ENCODE data around the gene PREX1.

Gene PREX1

DNA sequence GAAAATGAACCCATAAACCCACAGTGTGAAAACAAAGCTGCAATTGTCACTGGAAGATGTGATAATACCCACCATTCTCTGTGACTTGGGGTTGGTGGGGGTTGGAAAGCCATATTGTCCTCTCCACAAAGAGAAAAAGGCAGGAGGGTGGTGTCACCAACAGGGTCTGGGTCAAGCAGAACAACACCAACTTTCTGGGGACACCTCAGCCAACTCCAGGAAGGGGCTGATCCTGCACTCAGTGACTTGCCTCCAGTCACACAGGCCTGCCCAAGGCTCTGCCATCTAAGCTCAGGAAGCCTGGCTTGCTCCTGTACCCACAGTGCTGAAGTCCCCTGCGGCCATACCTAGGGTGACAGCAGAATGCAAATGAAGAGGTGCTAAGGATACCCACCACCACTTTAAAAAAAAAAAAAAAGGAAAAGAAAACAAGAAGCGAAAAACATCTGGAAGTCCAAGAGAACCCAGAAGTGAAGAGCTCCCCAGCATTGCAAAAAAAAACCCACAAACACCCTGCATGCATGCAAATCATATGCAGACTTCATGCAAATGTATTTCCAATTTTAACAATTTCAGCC is 110.6 kb downstream of the PREX1 start:
- DNase-seq (ENCODE audit: low spot score) = peak; percentile 63

- no peak for DNase-seq (ENCODE audit: low spot score)
Measured at GRCh38 chr20:48716541-48716940, 111.3 kb downstream of the PREX1 start.

DNA sequence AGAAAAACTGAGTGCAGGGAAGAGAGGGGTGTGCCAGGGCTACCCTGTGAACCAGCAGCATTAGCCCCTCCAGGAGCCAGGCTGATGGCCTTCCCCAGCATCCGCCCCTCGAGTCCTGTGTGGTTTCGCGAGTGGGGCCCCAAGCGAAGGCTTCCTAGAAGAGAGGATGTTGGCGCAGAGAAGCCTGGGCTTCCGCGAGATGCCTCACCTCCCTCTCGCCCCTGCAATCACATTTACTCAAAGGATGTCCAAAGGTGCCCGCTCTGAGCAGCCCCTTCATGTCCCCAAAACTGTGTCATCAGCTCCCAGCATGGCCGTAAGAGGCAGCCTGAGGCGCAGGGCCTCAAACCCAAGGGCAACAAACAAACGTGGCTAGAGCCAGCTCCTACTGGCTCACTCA is 111.7 kb downstream of the PREX1 start:
- no peak for DNase-seq (ENCODE audit: low spot score)

DNA sequence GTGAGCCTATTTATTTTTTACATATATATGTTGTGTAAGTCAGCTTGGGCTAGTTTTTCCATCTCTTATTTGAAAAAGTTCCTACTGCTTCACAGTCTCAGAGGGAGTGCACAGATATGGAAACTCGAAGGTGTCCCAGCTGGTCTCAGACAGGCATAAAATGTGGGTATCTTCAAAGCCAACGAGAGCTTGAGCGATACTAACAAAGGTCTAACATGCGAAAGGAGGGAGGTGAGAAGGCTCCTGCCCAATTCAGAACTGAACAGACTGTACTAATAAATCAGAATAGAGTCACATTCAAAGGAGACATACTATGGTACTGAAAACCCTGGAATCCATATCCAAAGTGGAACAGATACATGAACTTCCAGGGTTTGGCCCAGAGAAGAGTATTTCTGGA is 113.0 kb downstream of the PREX1 start:
- DNase-seq (ENCODE audit: low spot score) = no peak

- DNase-seq (ENCODE audit: low spot score) = no peak
Measured at GRCh38 chr20:48711696-48712464, 115.9 kb downstream of the PREX1 start.

GRCh38 chr20:48711044-48711428 is 116.8 kb downstream of the PREX1 start:
- DNase-seq (ENCODE audit: low spot score) = no peak

- DNase-seq (ENCODE audit: low spot score) = no peak
Measured at GRCh38 chr20:48710341-48711043, 117.3 kb downstream of the PREX1 start.

DNA sequence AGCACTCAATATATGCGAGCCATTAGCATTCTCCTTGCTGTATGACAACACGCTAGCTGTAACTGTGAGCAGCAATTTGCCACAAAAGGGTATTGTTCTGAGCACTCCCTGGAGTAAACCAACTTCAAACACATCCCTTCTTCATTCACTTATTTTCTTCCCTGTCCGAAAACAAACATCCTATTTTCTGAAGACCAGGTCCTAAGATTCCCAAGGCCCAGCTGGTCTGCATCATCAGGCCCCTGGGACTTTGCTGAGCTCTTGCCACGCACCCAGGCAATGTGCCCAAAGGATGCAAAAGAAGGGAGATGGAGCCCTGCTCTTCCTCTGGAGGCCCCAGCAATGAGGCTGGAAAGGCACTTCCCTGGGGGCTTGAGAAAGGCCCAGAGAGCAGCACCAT is 118.1 kb downstream of the PREX1 start:
- DNase-seq (ENCODE audit: low spot score) = peak; percentile 74

- DNase-seq (ENCODE audit: low spot score) = no peak
Measured at GRCh38 chr20:48709058-48709691, 118.6 kb downstream of the PREX1 start.

DNA sequence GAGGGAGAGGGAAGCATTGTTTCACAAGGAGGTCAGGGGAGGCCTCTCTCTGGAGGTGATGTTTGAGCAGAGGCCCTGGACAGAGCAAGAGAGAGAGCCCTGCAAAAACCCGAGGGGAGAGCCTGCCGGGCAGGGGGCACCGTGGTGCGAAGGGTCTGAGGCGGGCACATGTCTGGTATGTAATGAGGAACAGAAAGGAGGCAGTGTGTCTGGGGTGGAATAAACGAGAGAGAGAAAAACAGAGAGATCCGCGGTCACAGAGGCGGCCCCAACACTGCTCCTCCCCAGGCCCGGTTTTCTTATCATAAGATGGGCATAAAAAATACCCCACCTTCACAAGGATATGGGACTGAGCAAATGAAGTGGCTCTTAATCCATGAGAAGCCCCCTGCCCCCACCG is 119.2 kb downstream of the PREX1 start:
- DNase-seq (ENCODE audit: low spot score) = no peak

GRCh38 chr20:48708116-48708515 is 119.7 kb downstream of the PREX1 start:
- DNase-seq (ENCODE audit: low spot score) = no peak

DNA sequence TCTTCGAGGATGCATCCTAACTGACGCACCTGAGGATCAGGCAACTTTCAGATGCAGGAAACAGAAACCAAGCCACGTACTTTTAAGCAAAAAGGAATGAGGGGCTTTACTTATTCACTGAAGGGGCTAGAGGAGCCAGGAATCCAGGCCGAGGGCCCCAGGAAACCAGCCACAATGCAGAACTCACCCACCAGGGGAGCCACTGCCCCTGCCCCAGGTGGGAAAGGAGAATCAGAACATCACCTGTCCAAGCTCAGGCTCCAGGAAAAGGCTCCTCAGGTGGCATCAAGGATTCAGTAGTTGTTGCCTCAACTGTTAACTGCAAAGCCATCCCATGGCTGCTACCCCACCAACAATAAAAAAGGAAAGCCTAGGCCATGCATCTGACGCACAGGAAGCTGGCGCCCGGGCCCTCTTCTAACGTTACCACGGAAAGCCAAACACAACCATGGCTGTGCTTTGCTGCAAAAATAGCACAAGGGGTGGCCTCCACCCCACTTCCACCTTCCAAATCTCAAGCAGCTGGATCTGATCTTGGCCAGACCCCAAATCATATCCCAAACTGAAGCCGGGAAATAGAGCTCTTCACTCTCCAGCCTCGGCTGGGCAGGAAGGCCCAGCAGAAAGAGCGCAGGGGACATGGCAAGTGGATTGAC is 121.0 kb downstream of the PREX1 start:
- DNase-seq (ENCODE audit: low spot score) = no peak

- DNase-seq (ENCODE audit: low spot score) = no peak
Measured at GRCh38 chr20:48706116-48706656, 121.6 kb downstream of the PREX1 start.

- no peak for DNase-seq (ENCODE audit: low spot score)
Measured at GRCh38 chr20:48705240-48706115, 122.3 kb downstream of the PREX1 start.

- DNase-seq (ENCODE audit: low spot score) = no peak
Measured at GRCh38 chr20:48704761-48705160, 123.0 kb downstream of the PREX1 start.

DNA sequence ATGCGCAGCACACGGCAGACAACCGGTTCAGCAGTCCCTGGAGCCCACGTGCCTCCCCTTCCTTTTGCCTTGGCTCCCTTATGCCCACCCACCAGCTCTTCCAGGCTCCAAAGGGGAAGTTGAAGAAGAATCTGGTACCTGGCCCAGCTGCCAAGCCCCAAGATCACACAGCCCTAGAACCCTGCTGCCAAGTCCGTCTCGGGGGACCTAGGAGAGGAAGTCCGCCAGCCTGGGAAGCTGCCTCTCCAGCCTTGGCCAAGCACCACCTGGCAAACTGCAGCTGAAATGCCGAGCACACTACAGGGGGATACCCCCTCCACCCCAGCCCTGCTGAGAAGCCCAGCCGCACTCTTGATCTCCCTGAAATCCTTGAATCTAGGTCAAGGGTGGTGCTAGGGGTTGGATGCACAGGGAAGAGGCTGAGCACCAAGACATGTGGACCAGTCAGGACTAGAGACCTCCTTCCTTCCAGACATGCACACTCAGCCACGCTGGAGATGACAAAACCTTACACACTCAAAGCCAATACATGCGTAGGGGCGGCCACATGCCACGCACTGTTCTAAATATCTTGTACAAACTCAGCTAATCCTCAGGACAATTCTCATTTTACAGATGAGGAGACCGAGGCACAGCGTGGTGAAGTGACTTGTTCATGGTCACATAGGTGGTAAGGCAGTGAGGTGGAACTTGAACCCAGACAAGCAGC is 124.1 kb downstream of the PREX1 start:
- peak; percentile 69 for DNase-seq (ENCODE audit: low spot score)

DNA sequence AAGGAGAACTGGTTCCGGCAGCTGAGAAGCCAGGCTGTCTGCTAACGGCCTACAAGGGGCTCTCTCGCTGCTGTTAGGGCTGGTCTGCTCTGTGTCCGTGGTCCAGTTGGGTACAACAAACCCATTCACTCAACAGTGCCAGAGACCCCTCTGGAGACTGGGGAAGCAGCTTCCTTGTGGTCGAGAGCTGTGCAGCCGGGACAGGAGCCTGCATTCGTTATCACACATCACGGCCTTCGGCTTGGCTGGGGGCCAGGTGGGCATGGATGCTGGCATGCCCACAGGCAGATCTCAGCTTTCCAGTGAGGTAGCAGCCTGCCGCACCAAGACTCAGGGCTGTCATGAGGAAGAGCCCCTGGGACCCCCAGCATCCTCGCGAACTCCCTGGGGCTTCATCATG is 124.7 kb downstream of the PREX1 start:
- DNase-seq (ENCODE audit: low spot score) = no peak

DNA sequence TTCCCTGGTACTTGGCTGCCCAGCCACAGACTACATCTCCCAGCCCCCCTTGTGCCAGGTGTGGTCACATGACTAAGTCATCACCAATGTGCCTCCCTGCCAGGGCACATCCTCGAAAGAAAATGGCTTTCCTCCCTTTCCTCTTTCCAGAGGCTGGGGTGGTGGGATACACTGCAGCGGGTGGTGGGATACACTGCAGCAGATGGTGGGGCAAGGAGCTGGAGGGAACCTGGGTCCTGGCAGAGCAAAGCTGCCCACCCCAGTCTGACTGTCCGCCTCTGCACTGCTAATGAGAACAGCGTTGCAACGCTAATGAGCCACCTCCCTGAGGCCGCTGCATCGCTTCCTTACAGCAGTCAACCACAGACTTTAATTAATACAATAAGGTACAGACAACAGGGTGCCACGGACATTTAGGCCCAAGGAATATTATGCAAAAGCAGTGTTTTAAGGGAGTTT is 125.3 kb downstream of the PREX1 start:
- no peak for DNase-seq (ENCODE audit: low spot score)

DNA sequence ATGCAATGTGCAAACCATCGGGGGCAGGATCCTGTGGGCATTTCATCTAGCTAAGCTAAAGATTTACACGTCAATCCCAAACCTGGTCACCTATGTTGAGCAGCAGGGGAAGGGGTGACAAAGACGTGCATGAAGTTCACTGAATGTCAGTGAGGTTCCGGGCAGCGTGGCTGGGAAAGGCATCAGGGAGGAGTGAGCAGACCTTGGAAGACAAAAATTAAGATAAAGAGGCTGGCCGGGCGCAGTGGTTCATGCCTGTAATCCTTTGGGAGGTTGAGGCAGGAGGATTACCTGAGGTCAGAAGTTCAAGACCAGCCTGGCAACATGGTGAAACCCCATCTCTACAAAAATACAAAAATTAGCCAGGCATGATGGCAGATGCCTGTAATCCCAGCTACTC is 126.1 kb downstream of the PREX1 start:
- no peak for DNase-seq (ENCODE audit: low spot score)
